Measurements from ENCODE around the gene MSANTD7. TPM values are rescaled to one million over a fixed set of nuclear protein-coding genes. Genes with fewer than 3 reads are reported as not detected.
A peak's percentile ranks its signal among the peaks of the same experiment; 100 is the strongest.

The MSANTD7 gene
- total and polyA plus RNA-seq, 2 experiments from 2014 or later, result 7.2 to 15.9 TPM

GRCh38 chr10:14875941-14876340 lies 37.8 kb downstream of the MSANTD7 start:
- Histone ChIP-seq H3K4me2 (ENCODE audit: unreplicated experiment) (no peak overlapping the region), H3K27me3 (replicated peaks; ENCODE audit: insufficient read depth) (no peaks in the 10 kb centered on the region), H2AFZ (no peak overlapping the region), H3K9ac (no peak overlapping the region), H3K27ac (no peak overlapping the region), H3K79me2 (ENCODE audit: insufficient read depth) (peaks cover 43% of the 10 kb centered on the region), H3K9me2 (ENCODE audit: insufficient read depth) (no peaks in the 10 kb centered on the region), H3K9me3 (ENCODE audit: low read depth) (no peaks in the 10 kb centered on the region), H3K4me1 (ENCODE audit: insufficient read depth) (peaks cover 37% of the 10 kb centered on the region), H4K20me1 (ENCODE audit: insufficient read depth) (no peaks in the 10 kb centered on the region), H3F3A (ENCODE audit: insufficient read depth) (peaks cover 24% of the 10 kb centered on the region), H3K4me3 (no peak overlapping the region), H3K36me3 (ENCODE audit: low read depth) (0 out of 2 replicates have a peak, but pooled peaks cover 5% of the 10 kb centered on the region)
- in situ Hi-C loops (cut with MboI), result no loop called here
- 98 to 100% methylated on average over 12 of the region's 12 CpGs for WGBS, 2 experiments (ENCODE audit: low coverage in 1 of 2, low lambda C conversion rate in 2 of 2, missing lambda C conversion rate in 2 of 2)
- TF ChIP-seq EZH2 (IDR thresholded peaks at IDR 0.05; ENCODE audit: insufficient read depth, poor library complexity, severe bottlenecking), result no peak
- no peak for TF ChIP-seq EZH2phosphoT487 (IDR thresholded peaks at IDR 0.05; ENCODE audit: insufficient read depth, low read depth)
- no peak for DNase-seq

GRCh38 chr10:14876764-14877163 lies 38.7 kb downstream of the MSANTD7 start:
- no peak overlapping the region for H3K4me2 ChIP-seq (ENCODE audit: unreplicated experiment)
- H3K79me2 ChIP-seq (ENCODE audit: insufficient read depth), result peaks cover 51% of the 10 kb centered on the region
- H3K27ac ChIP-seq, result no peak overlapping the region
- no peaks in the 10 kb centered on the region for H3K9me2 ChIP-seq (ENCODE audit: insufficient read depth)
- H2AFZ ChIP-seq, result no peak overlapping the region
- H3K4me1 ChIP-seq (ENCODE audit: insufficient read depth), result peaks cover 37% of the 10 kb centered on the region
- no peak for TF ChIP-seq EZH2 (IDR thresholded peaks at IDR 0.05; ENCODE audit: insufficient read depth, poor library complexity, severe bottlenecking)
- no peak for TF ChIP-seq EZH2phosphoT487 (IDR thresholded peaks at IDR 0.05; ENCODE audit: insufficient read depth, low read depth)
- 98 to 99% methylated on average over 9 of the region's 9 CpGs for WGBS, 2 experiments (ENCODE audit: low coverage in 1 of 2, low lambda C conversion rate in 2 of 2, missing lambda C conversion rate in 2 of 2)
- in situ Hi-C loops (cut with MboI), result no loop called here
- no peaks in the 10 kb centered on the region for H3K27me3 ChIP-seq (replicated peaks; ENCODE audit: insufficient read depth)
- no peaks in the 10 kb centered on the region for H4K20me1 ChIP-seq (ENCODE audit: insufficient read depth)
- no peaks in the 10 kb centered on the region for H3K9me3 ChIP-seq (ENCODE audit: low read depth)
- H3K4me3 ChIP-seq, result peak overlapping the region; percentile 82; the same call in 1 of the 2 replicates
- H3K9ac ChIP-seq, result no peak overlapping the region
- no peak for DNase-seq
- H3F3A ChIP-seq (ENCODE audit: insufficient read depth), result peaks cover 24% of the 10 kb centered on the region
- H3K36me3 ChIP-seq (ENCODE audit: low read depth), result no peaks in the 10 kb centered on the region

DNA sequence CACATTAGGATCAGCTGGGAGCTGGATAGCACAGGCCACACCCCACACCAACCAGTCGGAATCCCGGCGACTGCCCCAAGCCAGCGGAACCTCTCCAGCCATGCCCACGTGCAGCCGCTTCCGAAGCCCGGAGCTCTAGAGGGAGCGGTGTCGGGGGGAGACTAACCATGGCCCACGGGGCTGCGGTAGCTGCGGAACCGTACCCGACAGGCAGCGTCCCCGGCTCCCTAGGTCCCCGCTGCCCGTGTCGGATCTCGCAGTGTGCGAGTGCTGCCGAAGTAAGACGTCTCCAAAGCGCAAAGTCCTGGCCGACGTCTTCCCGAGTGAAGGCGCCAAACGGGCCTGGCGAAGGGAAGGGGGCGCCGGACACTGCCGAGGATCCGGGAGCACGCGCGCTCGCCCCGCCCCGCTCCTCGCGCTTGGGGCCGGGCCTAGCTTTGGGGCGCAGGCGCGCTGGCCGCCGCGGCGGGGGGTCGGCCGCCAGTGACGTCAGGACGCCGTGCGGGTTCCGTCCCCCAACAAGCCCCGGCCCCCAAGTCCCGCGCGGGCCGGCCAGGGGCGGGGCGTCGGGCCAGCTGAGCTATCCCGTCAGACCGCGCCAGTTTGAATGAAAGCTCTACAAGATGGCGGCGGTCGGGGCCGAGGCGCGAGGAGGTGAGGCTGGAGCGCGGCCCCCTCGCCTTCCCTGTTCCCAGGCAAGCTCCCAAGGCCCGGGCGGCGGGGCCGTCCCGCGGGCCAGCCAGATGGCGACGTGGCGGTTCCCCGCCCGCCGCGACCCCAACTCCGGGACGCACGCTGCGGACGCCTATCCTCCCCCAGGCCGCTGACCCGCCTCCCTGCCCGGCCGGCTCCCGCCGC lies 40.4 kb downstream of the MSANTD7 start, which contains the start of gene SUV39H2:
TSS of gene SUV39H2 (plus strand) at position 601 of the 858 bp plus-strand sequence. CDS start at position 624, 23 bp downstream.
- 1% methylated on average over 46 to 62 of the region's 102 CpGs for WGBS, 2 experiments (ENCODE audit: low coverage in 1 of 2, low lambda C conversion rate in 2 of 2, missing lambda C conversion rate in 2 of 2)
- H3K4me2 ChIP-seq (ENCODE audit: unreplicated experiment), result peak within 1 kb of the TSS; percentile 98
- peak within 1 kb of the TSS; percentile 89 for H3K9ac ChIP-seq
- H3K79me2 ChIP-seq (ENCODE audit: insufficient read depth), result peaks cover 69% of the 10 kb centered on the region
- H2AFZ ChIP-seq, result peak within 1 kb of the TSS; percentile 89
- in situ Hi-C loops (cut with MboI), result no loop called here
- TF ChIP-seq EZH2phosphoT487 (IDR thresholded peaks at IDR 0.05; ENCODE audit: insufficient read depth, low read depth) (no peak), EZH2 (IDR thresholded peaks at IDR 0.05; ENCODE audit: insufficient read depth, poor library complexity, severe bottlenecking) (no peak)
- peak within 1 kb of the TSS; percentile 84 for H3K27ac ChIP-seq
- no peaks in the 10 kb centered on the region for H3K27me3 ChIP-seq (replicated peaks; ENCODE audit: insufficient read depth)
- no peaks in the 10 kb centered on the region for H3K36me3 ChIP-seq (ENCODE audit: low read depth)
- H3K9me2 ChIP-seq (ENCODE audit: insufficient read depth), result no peaks in the 10 kb centered on the region
- peaks cover 12% of the 10 kb centered on the region for H3F3A ChIP-seq (ENCODE audit: insufficient read depth)
- H4K20me1 ChIP-seq (ENCODE audit: insufficient read depth), result no peaks in the 10 kb centered on the region
- peak; percentile 99 for DNase-seq
- H3K4me1 ChIP-seq (ENCODE audit: insufficient read depth), result peaks cover 25% of the 10 kb centered on the region
- peak within 1 kb of the TSS; percentile 82 for H3K4me3 ChIP-seq
- H3K9me3 ChIP-seq (ENCODE audit: low read depth), result no peaks in the 10 kb centered on the region

- peak; percentile 66 for DNase-seq
- in situ Hi-C loops (cut with MboI), result no loop called here
Observed at GRCh38 chr10:14879124-14879927, 41.2 kb downstream of the MSANTD7 start.

More at GRCh38 chr10:14879124-14879927, 41.2 kb downstream of the MSANTD7 start:
- peak overlapping the region; percentile 80 for H3K4me2 ChIP-seq (ENCODE audit: unreplicated experiment)
- H3K9me3 ChIP-seq (ENCODE audit: low read depth), result no peaks in the 10 kb centered on the region
- H3K79me2 ChIP-seq (ENCODE audit: insufficient read depth), result peaks cover 77% of the 10 kb centered on the region
- H3K9ac ChIP-seq, result peak overlapping the region; percentile 89
- peak overlapping the region; percentile 46 for H3K27ac ChIP-seq
- no peaks in the 10 kb centered on the region for H3K36me3 ChIP-seq (ENCODE audit: low read depth)
- no peaks in the 10 kb centered on the region for H3K9me2 ChIP-seq (ENCODE audit: insufficient read depth)
- H3K4me3 ChIP-seq, result peak overlapping the region; percentile 82
- H3K4me1 ChIP-seq (ENCODE audit: insufficient read depth), result peaks cover 21% of the 10 kb centered on the region; the same call in 1 of the 2 replicates
- WGBS, 2 experiments (ENCODE audit: low coverage in 1 of 2, low lambda C conversion rate in 2 of 2, missing lambda C conversion rate in 2 of 2), result 0 to 1% methylated on average over 54 to 60 of the region's 60 CpGs
- TF ChIP-seq EZH2 (IDR thresholded peaks at IDR 0.05; ENCODE audit: insufficient read depth, poor library complexity, severe bottlenecking) (no peak), EZH2phosphoT487 (IDR thresholded peaks at IDR 0.05; ENCODE audit: insufficient read depth, low read depth) (no peak)
- peaks cover 6% of the 10 kb centered on the region; the same call in 1 of the 2 replicates for H3F3A ChIP-seq (ENCODE audit: insufficient read depth)
- peak overlapping the region; percentile 89 for H2AFZ ChIP-seq
- no peaks in the 10 kb centered on the region for H3K27me3 ChIP-seq (replicated peaks; ENCODE audit: insufficient read depth)
- H4K20me1 ChIP-seq (ENCODE audit: insufficient read depth), result no peaks in the 10 kb centered on the region
